ENCODE data around the gene JUP. TPM values are rescaled to one million over a fixed set of nuclear protein-coding genes. Genes with fewer than 3 reads are reported as not detected.

Gene JUP
- polyA plus RNA-seq, 4 donors = 122 to 316 (median 270) TPM

GRCh38 chr17:41733348-41734138 is 53.0 kb downstream of the JUP start:
- H3K36me3 ChIP-seq (ENCODE audit: control insufficient read depth in 3 of 3, insufficient read depth in 2 of 3, low read depth in 1 of 3, low read length in 3 of 3) = no peaks in the 10 kb centered on the region
- peaks cover 2 to 78% (median 9%) of the 10 kb centered on the region in 3 donors for H3K27me3 ChIP-seq (ENCODE audit: control insufficient read depth in 3 of 3, insufficient read depth in 3 of 3, low read length in 3 of 3)
- peaks cover 0 to 18% (median 0%) of the 10 kb centered on the region in 3 donors for H3K4me1 ChIP-seq (ENCODE audit: control insufficient read depth in 3 of 3, insufficient read depth in 2 of 3, low read depth in 1 of 3, low read length in 2 of 3)
- H3K9me3 ChIP-seq (ENCODE audit: control insufficient read depth in 2 of 2, insufficient read depth in 1 of 2, low read depth in 1 of 2, low read length in 1 of 2) = no peaks in the 10 kb centered on the region
- 7 to 16% (median 14%) methylated on average over 20 to 40 of the region's 40 CpGs for WGBS, 3 donors
- no peak overlapping the region for H3K27ac ChIP-seq (ENCODE audit: low read depth in 1 of 3, low read length in 2 of 3)
- DNase-seq (peak in 1 of 2 donors; percentile 32), FAIRE-seq (no peak)
- H3K4me3 ChIP-seq (ENCODE audit: low read depth in 1 of 3, low read length in 3 of 3) = peak overlapping the region in 2 of 3 donors; percentile 28 to 39

GRCh38 chr17:41731836-41732235 is 54.7 kb downstream of the JUP start:
- H3K4me3 ChIP-seq (ENCODE audit: low read depth in 1 of 3, low read length in 3 of 3) = no peak overlapping the region
- H3K27me3 ChIP-seq (ENCODE audit: control insufficient read depth in 3 of 3, insufficient read depth in 3 of 3, low read length in 3 of 3) = peaks cover 2 to 67% (median 9%) of the 10 kb centered on the region in 3 donors

GRCh38 chr17:41730479-41730878 is 56.0 kb downstream of the JUP start:
- Histone ChIP-seq H3K27ac (ENCODE audit: low read depth in 1 of 3, low read length in 2 of 3) (no peak overlapping the region), H3K9me3 (ENCODE audit: control insufficient read depth in 2 of 2, insufficient read depth in 1 of 2, low read depth in 1 of 2, low read length in 1 of 2) (no peaks in the 10 kb centered on the region), H3K4me3 (ENCODE audit: low read depth in 1 of 3, low read length in 3 of 3) (no peak overlapping the region), H3K36me3 (ENCODE audit: control insufficient read depth in 3 of 3, insufficient read depth in 2 of 3, low read depth in 1 of 3, low read length in 3 of 3) (no peaks in the 10 kb centered on the region), H3K27me3 (ENCODE audit: control insufficient read depth in 3 of 3, insufficient read depth in 3 of 3, low read length in 3 of 3) (peaks cover 2 to 53% (median 9%) of the 10 kb centered on the region in 3 donors), H3K4me1 (ENCODE audit: control insufficient read depth in 3 of 3, insufficient read depth in 2 of 3, low read depth in 1 of 3, low read length in 2 of 3) (peaks cover 0 to 14% (median 0%) of the 10 kb centered on the region in 3 donors)
- FAIRE-seq = no peak
- DNase-seq = no peak
- 27 to 38% (median 28%) methylated on average over 4 of the region's 4 CpGs for WGBS, 3 donors

More at GRCh38 chr17:41731836-41732235, 54.7 kb downstream of the JUP start:
- Histone ChIP-seq H3K4me1 (ENCODE audit: control insufficient read depth in 3 of 3, insufficient read depth in 2 of 3, low read depth in 1 of 3, low read length in 2 of 3) (peaks cover 0 to 14% (median 0%) of the 10 kb centered on the region in 3 donors), H3K9me3 (ENCODE audit: control insufficient read depth in 2 of 2, insufficient read depth in 1 of 2, low read depth in 1 of 2, low read length in 1 of 2) (no peaks in the 10 kb centered on the region), H3K36me3 (ENCODE audit: control insufficient read depth in 3 of 3, insufficient read depth in 2 of 3, low read depth in 1 of 3, low read length in 3 of 3) (no peaks in the 10 kb centered on the region), H3K27ac (ENCODE audit: low read depth in 1 of 3, low read length in 2 of 3) (no peak overlapping the region)
- 40 to 53% (median 47%) methylated on average over 3 of the region's 3 CpGs for WGBS, 3 donors
- FAIRE-seq (no peak), DNase-seq (no peak)

GRCh38 chr17:41728056-41728455 is 58.5 kb downstream of the JUP start:
- 73 to 75% (median 74%) methylated on average over 12 of the region's 12 CpGs for WGBS, 3 donors
- FAIRE-seq = no peak
- no peak overlapping the region for H3K27ac ChIP-seq (ENCODE audit: low read depth in 1 of 3, low read length in 2 of 3)

GRCh38 chr17:41725134-41725533 is 61.4 kb downstream of the JUP start:
- Histone ChIP-seq H3K27ac (ENCODE audit: low read depth in 1 of 3, low read length in 2 of 3) (no peak overlapping the region), H3K9me3 (ENCODE audit: control insufficient read depth in 2 of 2, insufficient read depth in 1 of 2, low read depth in 1 of 2, low read length in 1 of 2) (no peaks in the 10 kb centered on the region), H3K4me1 (ENCODE audit: control insufficient read depth in 3 of 3, insufficient read depth in 2 of 3, low read depth in 1 of 3, low read length in 2 of 3) (no peaks in the 10 kb centered on the region), H3K4me3 (ENCODE audit: low read depth in 1 of 3, low read length in 3 of 3) (no peak overlapping the region), H3K27me3 (ENCODE audit: control insufficient read depth in 3 of 3, insufficient read depth in 3 of 3, low read length in 3 of 3) (peaks cover 0 to 2% (median under 1%) of the 10 kb centered on the region in 3 donors), H3K36me3 (ENCODE audit: control insufficient read depth in 3 of 3, insufficient read depth in 2 of 3, low read depth in 1 of 3, low read length in 3 of 3) (no peaks in the 10 kb centered on the region)
- DNase-seq = no peak
- 91 to 94% (median 92%) methylated on average over 5 of the region's 5 CpGs for WGBS, 3 donors
- no peak for FAIRE-seq

More at GRCh38 chr17:41728056-41728455, 58.5 kb downstream of the JUP start:
- Histone ChIP-seq H3K27me3 (ENCODE audit: control insufficient read depth in 3 of 3, insufficient read depth in 3 of 3, low read length in 3 of 3) (peaks cover 0 to 29% (median 9%) of the 10 kb centered on the region in 3 donors), H3K4me1 (ENCODE audit: control insufficient read depth in 3 of 3, insufficient read depth in 2 of 3, low read depth in 1 of 3, low read length in 2 of 3) (no peaks in the 10 kb centered on the region), H3K9me3 (ENCODE audit: control insufficient read depth in 2 of 2, insufficient read depth in 1 of 2, low read depth in 1 of 2, low read length in 1 of 2) (no peaks in the 10 kb centered on the region), H3K4me3 (ENCODE audit: low read depth in 1 of 3, low read length in 3 of 3) (no peak overlapping the region), H3K36me3 (ENCODE audit: control insufficient read depth in 3 of 3, insufficient read depth in 2 of 3, low read depth in 1 of 3, low read length in 3 of 3) (no peaks in the 10 kb centered on the region)
- DNase-seq = no peak

- Histone ChIP-seq H3K36me3 (ENCODE audit: control insufficient read depth in 3 of 3, insufficient read depth in 2 of 3, low read depth in 1 of 3, low read length in 3 of 3) (no peaks in the 10 kb centered on the region), H3K9me3 (ENCODE audit: control insufficient read depth in 2 of 2, insufficient read depth in 1 of 2, low read depth in 1 of 2, low read length in 1 of 2) (no peaks in the 10 kb centered on the region), H3K4me1 (ENCODE audit: control insufficient read depth in 3 of 3, insufficient read depth in 2 of 3, low read depth in 1 of 3, low read length in 2 of 3) (no peaks in the 10 kb centered on the region), H3K4me3 (ENCODE audit: low read depth in 1 of 3, low read length in 3 of 3) (no peak overlapping the region), H3K27ac (ENCODE audit: low read depth in 1 of 3, low read length in 2 of 3) (no peak overlapping the region), H3K27me3 (ENCODE audit: control insufficient read depth in 3 of 3, insufficient read depth in 3 of 3, low read length in 3 of 3) (no peaks in the 10 kb centered on the region)
- FAIRE-seq (no peak), DNase-seq (no peak)
- WGBS, 3 donors = 64 to 72% (median 66%) methylated on average over 15 to 17 of the region's 17 CpGs
Observed at GRCh38 chr17:41724476-41725050, 61.9 kb downstream of the JUP start.

- Histone ChIP-seq H3K27ac (ENCODE audit: low read depth in 1 of 3, low read length in 2 of 3) (no peak overlapping the region), H3K27me3 (ENCODE audit: control insufficient read depth in 3 of 3, insufficient read depth in 3 of 3, low read length in 3 of 3) (peaks cover 0 to 2% (median 0%) of the 10 kb centered on the region in 3 donors), H3K4me1 (ENCODE audit: control insufficient read depth in 3 of 3, insufficient read depth in 2 of 3, low read depth in 1 of 3, low read length in 2 of 3) (no peaks in the 10 kb centered on the region), H3K36me3 (ENCODE audit: control insufficient read depth in 3 of 3, insufficient read depth in 2 of 3, low read depth in 1 of 3, low read length in 3 of 3) (no peaks in the 10 kb centered on the region), H3K4me3 (ENCODE audit: low read depth in 1 of 3, low read length in 3 of 3) (no peak overlapping the region), H3K9me3 (ENCODE audit: control insufficient read depth in 2 of 2, insufficient read depth in 1 of 2, low read depth in 1 of 2, low read length in 1 of 2) (no peaks in the 10 kb centered on the region)
- WGBS, 3 donors = 70 to 75% (median 70%) methylated on average over 12 of the region's 12 CpGs
- FAIRE-seq (no peak), DNase-seq (no peak)
Observed at GRCh38 chr17:41723801-41724475, 62.6 kb downstream of the JUP start.

GRCh38 chr17:41722231-41722630 is 64.3 kb downstream of the JUP start:
- 86 to 91% (median 89%) methylated on average over 7 of the region's 7 CpGs for WGBS, 3 donors
- FAIRE-seq (no peak), DNase-seq (no peak)
- Histone ChIP-seq H3K27ac (ENCODE audit: low read depth in 1 of 3, low read length in 2 of 3) (no peak overlapping the region), H3K9me3 (ENCODE audit: control insufficient read depth in 2 of 2, insufficient read depth in 1 of 2, low read depth in 1 of 2, low read length in 1 of 2) (no peaks in the 10 kb centered on the region), H3K4me3 (ENCODE audit: low read depth in 1 of 3, low read length in 3 of 3) (no peak overlapping the region), H3K36me3 (ENCODE audit: control insufficient read depth in 3 of 3, insufficient read depth in 2 of 3, low read depth in 1 of 3, low read length in 3 of 3) (no peaks in the 10 kb centered on the region), H3K27me3 (ENCODE audit: control insufficient read depth in 3 of 3, insufficient read depth in 3 of 3, low read length in 3 of 3) (peaks cover 0 to 8% (median 0%) of the 10 kb centered on the region in 3 donors), H3K4me1 (ENCODE audit: control insufficient read depth in 3 of 3, insufficient read depth in 2 of 3, low read depth in 1 of 3, low read length in 2 of 3) (no peaks in the 10 kb centered on the region)

Measured in small intestine (tissue), 7 donors.